SKM-1 treated with dmso at 0.1 percent for 144 hours (cell line): ENCODE measurements around the gene DLK1.

Source experiments
- DNase-seq: peaks from one replicate; lab custom pipeline; 2025; ENCODE audit not compliant: unreplicated experiment; lab: John Stamatoyannopoulos, UW

The DLK1 gene

DNA sequence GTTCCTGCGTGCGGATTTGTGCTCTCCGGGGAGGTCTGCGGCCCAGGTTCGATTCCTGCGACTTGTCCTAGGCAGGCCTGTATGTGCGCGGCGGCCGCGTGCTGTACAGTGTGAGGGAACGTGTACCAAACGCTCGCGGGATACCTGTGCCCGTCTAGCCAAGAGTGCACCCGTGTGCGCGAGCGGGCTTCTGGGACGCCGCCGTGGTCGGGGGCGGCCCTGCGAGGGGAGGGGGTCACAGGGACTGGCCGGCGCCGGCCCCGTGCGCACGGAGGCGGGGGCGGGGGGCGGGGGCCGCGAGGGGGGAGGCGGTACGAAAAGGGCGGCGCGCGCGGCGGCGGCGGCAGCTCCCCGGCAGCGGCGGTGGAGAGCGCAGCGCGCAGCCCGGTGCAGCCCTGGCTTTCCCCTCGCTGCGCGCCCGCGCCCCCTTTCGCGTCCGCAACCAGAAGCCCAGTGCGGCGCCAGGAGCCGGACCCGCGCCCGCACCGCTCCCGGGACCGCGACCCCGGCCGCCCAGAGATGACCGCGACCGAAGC is at the start of gene DLK1:
DLK1 (plus strand) TSS at position 343 of the 536 bp plus-strand sequence; CDS start at position 520, 177 bp downstream.
- DNase-seq = no peak

DNA sequence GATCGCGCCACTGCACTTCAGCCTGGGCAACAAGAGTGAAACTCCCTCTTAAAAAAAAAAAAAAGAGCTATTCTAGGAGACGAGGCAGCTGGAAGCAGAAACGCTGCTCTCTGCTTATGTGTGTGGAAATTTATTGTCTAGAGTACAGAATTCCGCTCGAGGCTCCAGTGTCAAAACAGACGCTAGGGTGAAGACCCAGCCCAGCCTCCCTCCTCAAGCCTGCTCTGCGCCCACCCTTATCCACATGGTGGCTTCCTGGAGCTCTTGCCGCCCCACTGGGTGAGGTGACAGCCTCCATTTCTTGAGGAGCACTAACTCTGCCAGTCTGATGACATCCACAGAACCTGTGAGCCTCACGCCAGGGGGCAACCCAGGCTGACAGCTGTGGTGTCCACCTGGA is 49.5 kb upstream of the DLK1 start:
- DNase-seq = no peak

DNA sequence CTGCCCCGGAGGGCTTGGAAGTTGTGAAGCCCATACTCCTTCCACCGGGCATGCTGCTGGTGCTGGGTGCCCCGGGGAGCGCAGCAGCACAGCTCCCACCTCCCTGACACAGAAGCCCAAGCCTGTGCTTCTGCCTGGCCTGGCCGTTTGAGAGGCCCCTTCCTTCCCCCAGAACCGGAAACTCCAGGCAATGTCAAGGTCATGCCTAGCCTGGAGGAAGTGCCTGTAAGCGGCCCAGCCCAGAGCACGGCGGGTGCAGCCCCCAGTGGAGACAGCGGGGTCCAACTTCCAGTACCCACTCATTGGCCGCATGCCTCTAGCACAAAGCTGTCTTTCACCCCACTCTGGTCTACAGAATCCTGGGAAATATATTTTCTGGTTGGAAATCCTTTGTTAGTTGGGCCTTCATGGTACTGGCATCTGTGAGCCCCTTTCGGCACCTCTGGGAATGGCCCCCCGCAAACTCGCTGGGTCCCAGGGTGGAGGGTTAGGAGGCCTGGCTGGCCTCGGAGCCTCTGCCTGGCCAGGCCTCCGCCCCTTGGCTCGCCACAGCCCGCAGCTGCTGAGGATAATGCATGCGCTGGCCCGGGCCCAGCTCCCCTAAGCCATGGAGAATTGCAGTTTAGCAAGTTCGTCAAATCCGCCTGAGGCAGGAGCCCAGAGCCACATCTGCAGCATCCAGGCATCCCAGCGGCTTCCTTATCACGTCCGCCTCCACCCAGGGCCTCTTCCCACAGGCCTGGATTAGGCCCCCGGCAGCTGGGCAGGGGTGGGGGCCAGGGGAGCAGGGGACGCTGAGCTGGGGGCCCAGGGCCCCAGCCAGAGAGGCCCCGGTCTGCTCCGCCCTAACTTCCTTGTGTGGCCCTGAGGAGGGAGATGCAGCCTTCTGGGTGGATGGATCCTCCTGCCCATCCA is 48.9 kb upstream of the DLK1 start:
- peak; percentile 62 for DNase-seq

DNA sequence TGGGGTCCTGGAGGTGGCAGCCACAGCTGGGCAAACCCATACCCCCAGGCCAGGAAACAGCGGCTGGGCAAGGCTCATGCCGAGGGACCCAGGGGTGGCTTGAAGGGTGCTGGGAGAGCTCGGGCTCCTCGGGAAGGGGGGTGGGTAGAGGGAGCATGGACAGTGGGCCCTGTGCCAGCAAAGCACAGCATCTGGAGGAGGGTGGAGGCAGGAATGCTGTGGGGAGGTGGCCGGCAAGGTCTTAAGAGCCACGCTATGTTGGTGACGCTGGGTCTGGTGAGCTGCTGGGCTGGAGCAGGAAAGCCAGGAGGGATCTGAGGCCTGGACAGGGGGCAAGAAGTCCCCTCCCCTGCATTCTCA is 48.2 kb upstream of the DLK1 start:
- no peak for DNase-seq

DNA sequence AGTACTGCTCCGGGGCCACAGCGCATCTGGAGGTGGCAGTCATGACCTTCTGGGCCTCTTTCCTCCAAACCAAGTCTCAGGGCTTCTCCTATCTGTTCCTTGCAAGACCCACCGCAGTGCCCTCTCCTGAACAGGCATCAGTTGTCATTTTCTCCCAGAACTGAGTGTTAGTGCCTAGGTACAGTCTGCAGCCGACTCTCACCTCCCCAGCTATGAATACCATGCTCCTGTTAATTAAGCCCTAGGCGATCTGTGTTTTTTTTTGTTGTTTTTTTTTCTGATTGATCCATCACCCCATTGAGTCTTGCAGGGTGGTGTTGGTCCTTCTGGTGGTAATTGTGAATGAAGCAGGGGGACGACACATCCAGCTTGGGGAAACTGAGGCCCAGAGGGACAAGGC is 47.5 kb upstream of the DLK1 start:
- no peak for DNase-seq

DNA sequence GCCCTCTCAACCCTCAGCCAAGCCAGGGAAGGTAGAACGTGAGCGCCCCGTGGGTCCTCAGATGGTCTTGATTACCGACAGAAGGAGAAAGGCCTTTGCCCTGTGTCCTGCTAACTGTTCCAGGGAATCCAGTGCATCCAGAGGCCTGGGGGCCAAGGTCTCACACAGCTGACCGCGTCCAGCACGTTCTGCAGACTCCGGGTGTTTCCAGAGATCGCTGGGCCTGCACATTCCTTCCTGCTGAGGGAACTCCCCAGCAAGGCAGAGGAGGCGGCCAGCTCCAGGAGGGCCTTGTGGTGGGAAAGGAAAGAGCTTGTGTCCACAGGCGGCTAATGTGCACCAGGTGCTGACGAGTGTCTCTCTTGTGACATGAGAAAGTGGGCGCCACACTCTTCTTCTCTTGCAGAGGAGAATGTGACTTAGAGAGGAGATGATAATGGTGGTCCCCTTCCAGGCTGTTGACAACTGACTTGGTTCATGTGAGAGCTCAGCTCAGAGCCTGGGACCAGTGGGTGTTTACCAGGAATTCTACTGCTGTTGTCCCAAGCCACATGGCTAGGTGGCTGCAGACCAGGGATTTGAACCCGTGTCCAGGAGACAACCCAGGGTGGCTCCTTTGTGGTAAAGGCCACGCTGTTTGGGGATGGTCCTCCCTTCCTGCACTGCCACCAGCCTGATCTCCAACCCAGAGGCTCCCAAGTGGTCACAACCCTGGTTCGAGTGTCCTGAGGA is 46.8 kb upstream of the DLK1 start:
- DNase-seq = no peak

DNA sequence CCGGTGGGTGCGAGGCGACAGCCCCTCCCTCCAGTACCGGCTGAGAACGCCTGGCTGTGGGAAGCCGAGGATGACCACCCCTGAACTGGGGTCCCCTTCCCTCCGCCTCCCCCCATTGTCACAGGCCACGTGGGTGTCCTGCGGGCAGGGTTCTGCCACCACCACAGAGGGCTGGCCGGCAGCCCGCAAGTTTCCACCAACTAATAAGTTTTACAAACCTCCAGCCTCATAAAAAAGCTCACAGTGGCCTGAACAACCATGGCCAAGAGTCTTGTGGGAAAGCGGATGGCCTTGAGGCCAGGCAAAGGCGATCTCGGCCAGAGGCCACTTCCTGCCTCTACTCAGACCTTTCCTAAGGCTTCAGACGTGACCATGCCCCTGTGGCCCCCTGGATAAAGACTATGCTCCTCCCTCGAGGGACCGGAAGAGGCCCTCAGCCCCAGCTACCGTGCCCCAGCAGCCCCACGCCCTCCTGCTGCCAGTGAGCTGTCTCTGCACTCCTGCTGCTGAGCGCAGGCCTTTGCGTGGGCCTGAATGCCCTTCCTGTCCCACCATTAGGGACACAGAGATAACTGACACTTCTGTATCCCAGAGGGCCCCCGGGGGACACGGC is 46.1 kb upstream of the DLK1 start:
- peak; percentile 16 for DNase-seq

DNA sequence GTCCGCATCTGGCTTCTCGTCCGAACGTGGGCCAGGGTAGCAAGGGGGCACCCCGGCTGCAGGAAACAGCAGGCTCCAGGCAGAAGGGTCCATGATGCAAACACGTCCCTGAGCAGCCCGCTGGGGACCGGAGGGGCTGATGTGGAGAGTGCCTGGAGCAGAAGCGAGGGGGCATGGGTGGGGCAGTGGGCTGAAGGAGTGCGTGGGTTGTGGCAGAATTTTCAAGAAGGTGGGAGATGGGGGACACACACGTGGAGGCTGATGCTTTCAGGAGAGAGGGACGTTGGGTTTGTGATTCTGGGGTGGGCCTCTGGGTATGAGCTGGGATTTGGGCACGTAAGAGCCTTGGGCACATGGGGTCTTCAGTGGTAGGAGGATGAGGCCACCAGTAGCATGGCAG is 45.6 kb upstream of the DLK1 start:
- DNase-seq = no peak

DNA sequence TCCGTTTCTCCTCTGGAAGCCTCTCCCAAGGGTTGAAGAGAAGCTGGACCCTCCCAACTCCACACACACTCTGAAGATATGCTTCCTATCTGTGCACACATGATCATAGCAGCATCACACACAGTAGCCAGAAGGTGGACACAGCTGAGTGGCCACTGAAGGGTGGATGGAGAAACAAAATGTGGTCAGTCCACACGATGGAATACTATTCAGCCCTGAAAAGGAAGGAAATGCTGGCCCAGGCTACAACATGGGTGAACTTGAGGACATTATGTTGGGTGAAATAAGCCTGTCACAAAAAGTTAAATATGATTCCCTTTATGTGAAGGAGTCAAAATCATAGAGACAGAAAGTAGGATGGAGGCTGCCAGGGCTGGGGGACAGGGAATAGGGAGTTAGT is 43.9 kb upstream of the DLK1 start:
- no peak for DNase-seq

DNA sequence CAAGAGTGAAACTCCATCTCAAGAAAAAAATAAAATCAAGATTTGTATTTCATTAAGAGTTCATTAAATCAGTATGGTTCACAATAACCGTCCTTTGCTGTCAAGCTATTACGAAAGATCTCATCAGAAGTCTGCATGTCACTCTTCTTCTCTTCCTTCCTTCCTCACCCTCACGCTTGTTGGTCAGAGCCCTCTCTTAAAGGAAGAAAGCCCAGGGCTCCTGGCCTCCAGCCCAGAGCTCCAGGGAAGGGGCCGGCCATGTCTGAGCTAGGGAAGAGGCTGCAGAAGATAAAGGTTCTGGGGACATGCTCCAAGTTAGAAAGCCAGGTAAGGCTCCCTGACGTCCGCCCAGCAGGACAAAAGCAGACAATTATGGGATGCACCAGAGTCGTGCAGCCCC is 43.1 kb upstream of the DLK1 start:
- no peak for DNase-seq

DNA sequence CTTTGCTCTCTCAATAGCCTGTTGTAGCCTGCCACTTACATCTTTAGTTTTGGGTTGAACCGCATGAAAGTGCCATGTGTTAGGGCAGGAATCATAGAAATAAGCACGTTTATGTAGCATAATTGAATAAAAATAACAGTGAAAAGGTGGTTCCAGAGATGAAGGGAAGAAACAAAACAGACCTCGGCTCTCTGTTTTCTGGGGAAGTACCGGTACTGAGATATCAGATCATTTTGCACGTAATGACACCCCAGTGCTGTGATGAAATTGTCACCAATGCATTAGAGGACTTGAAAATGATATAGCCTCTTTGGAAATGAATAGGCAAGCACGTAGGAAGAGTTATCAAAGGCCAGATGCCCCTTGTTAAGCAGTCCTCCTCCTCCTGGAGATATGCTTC is 42.5 kb upstream of the DLK1 start:
- no peak for DNase-seq

DNA sequence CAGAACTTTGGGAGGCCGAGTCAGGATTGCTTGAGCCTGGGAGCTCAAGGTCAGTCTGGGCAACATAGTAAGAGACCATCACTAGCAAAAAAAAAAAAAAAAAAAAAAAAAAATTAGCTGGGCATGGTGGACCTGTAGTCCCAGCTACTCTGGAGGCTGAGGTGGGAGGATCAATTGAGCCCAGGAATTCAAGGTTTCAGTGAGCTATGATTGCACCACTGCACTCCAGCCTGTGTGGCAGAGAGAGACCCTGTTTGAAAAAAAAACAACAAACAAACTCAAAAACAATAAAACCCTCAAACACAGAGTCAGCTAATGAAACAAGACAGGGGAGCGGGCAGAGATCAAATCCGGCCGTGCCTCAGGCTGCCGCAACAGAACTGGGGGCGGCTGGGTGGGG is 41.7 kb upstream of the DLK1 start:
- no peak for DNase-seq

DNA sequence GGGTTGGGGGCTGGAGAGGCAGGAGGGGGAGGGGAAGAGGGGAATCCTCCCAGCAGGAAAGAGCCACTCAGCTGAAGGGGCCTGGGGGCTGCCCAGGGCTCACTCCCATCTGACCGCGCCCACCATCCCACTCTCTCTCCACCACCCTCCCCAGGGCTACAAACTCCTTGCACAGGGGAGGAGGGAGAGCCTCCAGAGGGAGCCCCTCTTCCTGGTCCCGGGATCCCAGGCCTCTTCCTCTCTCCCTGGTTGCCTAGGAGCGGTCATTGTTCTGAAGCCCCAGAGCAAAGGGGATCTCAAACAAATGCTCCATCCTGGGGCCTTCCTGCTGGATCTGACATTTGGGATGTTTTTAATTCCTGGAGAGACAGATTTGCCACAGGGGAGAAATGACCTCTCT is 39.8 kb upstream of the DLK1 start:
- DNase-seq = no peak

DNA sequence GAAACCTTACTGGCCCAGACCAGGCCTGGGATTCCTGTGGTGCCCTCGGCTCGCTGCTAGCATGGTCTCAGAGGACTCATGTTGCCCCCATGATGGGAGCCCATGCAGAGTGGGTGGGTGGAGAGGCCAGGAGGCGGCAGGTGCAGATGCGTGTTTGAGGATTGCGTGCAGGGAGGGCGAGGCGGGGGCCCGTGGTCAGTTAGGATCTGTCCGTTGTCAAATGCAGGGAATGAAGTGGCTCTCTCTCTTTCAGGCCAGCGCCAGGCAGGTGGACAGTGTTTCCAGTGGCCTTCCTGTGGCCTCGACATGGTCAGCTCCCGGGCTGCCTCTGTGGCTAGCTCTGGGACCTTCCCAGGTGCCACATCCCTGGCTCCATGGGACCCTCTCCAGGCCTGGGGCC is 39.3 kb upstream of the DLK1 start:
- no peak for DNase-seq

DNA sequence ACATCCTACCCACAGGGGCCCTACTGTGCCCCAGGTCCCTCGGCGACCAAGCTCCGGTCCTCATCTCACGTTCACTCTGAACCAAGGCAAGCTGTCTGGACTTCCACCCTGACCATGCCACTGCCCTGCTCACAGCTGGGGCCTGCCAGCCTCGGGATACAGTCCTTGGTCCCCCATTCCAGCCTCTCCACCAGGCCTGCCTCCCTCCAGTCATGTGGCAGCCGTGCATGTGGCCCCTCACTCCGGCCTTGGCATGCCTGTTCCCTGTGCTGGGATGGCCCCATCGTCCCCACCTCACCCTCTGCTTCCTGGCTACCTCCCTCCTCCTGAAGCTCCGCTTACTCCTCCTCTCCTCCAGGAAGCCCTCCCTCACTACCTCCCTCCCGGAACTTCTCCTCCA is 38.6 kb upstream of the DLK1 start:
- no peak for DNase-seq

DNA sequence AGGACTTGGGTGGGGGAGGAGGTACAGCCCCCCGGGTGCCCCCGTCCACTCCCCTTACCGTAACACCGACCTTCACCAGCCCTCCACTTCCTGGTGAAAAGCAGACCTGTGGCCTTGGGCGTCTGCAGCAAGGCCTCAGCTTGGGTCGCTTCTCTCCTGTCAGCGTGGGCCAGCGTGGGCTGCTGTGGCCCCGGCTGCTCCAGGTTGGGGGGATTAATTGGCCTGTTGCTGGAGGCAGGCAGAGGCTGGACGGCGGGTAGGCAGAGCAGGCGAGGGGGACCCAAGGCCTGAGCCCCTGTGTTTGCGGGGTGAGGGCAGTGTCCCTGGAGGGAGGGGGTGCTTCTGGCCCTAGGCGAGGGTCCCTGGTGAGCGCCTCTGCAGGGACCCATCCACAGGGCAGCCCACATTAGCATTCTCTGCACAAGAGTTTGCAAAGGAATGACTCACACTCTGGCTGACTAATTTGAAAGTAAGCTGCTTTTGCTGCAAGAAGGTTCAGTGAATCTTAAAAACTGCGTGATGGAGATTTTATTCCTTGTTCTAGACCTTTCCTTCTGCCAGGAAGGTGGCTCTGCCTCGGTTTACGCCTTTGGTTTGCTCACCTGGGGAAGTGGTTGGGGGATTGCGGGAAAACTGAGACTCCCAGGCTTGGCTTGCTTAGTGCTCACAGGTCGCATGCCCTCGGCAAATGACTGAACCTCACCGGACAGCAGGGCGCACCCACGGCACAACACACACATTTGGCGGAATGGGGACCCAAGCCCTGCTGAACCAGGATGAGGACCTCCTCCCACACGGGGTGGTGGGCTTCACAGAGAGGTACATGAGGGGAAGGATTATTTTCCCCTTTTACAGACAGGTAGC is 37.9 kb upstream of the DLK1 start:
- no peak for DNase-seq

DNA sequence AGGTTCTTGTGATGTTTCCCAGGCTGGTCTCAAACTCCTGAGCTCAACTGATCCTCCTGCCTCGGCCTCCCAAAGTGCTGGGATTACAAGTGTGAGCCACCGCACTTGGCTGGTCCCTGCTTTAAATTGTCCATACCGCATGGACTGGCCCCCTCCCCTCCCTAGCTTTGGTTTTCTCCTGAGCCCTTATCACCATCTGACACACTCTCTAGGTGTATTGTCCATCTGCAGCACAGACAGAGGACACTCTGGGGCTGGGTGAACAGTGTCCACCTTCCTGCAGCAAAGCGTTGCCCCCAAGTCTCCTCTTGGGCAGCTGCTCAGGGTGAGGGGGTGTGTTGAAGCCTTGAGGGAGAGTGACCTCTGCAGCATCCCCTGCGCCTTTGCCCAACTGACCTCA is 36.0 kb upstream of the DLK1 start:
- no peak for DNase-seq

DNA sequence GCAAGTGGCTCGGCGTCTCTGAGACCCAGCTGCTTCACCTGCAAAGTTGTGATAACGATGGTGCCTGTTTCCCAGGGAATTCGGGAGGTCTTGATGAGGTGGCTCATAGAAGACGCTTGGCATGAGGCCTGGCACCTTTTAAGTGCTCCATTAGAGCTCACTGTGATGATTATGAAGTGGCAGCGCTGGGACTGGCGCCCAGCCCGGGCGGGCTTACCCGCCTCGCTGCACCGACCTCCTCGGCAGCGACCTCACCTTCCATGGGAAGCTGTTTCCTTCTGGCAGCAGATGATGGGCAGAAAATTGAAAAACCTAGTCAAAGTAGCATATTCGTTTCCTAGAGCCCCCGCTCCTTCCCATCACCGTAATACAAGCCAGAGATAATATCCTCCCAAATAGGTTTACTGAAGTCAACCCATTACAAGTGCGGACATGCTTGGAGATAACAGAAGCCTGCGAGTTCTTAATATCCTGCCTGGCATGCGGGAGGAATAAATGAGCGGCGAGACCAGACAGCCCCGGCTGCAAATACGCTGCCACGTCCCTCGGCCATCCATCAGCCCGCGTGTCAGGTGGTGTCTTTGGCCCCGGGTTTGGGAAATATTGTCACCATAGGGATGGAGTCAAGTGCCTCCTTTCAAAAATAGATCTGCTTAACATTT is 35.2 kb upstream of the DLK1 start:
- no peak for DNase-seq

DNA sequence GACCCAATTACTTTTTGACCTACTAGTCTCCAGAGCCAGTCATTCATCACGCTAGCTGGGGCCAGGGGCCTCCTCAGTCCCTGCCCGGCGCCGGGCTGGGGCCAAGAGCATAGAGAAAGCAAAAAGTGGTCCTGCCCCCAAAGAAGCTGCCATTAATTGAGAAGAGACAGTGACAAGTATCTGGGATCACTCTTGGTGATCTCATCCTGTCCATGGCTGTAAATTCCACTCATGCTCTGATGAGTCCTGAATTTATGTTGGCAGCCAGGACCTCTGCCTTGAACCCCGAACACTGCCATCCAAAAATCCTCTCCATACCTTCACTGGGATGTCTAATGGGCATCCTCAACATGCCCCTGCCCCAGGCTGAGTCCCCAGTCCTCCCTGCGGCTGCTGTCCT is 34.4 kb upstream of the DLK1 start:
- no peak for DNase-seq

DNA sequence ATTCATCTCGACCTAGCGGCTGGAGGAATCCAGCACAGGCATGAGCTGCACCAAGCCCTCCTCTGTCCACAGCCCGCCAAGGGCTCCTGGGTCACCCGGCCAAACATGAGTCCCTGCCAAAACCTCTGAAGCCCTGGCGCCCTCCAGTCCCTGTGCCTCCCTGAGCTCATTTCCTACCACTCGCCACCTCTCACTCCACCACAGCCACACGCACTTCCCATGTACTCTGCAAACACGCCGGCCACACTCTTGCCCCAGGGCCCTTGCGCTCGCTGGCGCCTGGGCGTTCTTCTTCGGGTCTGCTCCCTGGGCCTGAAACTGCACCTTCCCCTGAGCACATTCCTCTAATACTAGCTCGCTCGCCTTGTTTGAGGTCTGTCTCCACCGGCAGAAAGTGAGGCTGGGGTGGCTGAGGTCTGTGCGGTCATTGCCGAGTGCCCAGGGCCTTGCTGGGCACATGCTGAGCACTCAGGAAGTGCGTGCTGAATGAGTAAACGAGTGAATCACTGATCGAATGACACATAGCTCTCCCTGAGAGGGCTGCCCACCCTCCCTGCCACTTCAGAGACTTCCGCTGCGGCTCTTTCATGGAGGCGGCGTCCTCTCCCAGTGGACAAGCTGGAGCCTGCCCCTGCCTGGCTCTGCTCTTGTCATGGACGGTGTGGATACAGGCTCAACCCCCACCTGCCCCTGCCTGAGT is 33.7 kb upstream of the DLK1 start:
- DNase-seq = no peak
